Measurements from ENCODE around the gene KDM2B.
A peak's percentile ranks its signal among the peaks of the same experiment; 100 is the strongest.
"Not testable (repeated sequence)": the region's sequence is repeated elsewhere in the genome, so short reads cannot be mapped to it uniquely, and the experiment has no call there.

The KDM2B gene

GRCh38 chr12:121590476-121591143, 9.8 kb upstream of the KDM2B start:
- Histone ChIP-seq H3K4me2 (ENCODE audit: low read length, poor library complexity, severe bottlenecking) (peak overlapping the region; percentile 30), H2AFZ (ENCODE audit: low read depth, low read length) (peak overlapping the region; percentile 49), H3K27ac (ENCODE audit: low read length, poor library complexity, severe bottlenecking) (peak overlapping the region; percentile 20), H3K18ac (ENCODE audit: low read depth in 1 of 2, low read length in 2 of 2) (peak overlapping the region in 1 of 2 experiments; percentile 77), H2AK5ac (ENCODE audit: low read length, severe bottlenecking) (no peak overlapping the region), H2BK15ac (ENCODE audit: low read depth, poor library complexity, severe bottlenecking) (no peak overlapping the region), H2BK5ac (ENCODE audit: low read depth, low read length, poor library complexity, severe bottlenecking) (no peak overlapping the region), H2BK120ac (ENCODE audit: low read depth, low read length) (no peak overlapping the region), H3K9me3 (ENCODE audit: control insufficient read depth, low read length) (no peaks in the 10 kb centered on the region), H3K4me1 (ENCODE audit: control insufficient read depth, insufficient read depth, low read depth, low read length) (no peaks in the 10 kb centered on the region), H3K27me3 (ENCODE audit: control insufficient read depth in 1 of 2, insufficient read depth in 1 of 2, low read length in 2 of 2) (no peaks in the 10 kb centered on the region), H3K14ac (ENCODE audit: low read length in 2 of 2) (no peak overlapping the region), H3K23ac (ENCODE audit: low read length in 2 of 2) (no peak overlapping the region), H3K4ac (ENCODE audit: low read depth in 1 of 2, low read length in 2 of 2) (peak overlapping the region in 1 of 2 experiments; percentile 19), H4K8ac (ENCODE audit: low read length) (peak overlapping the region; percentile 4), H2BK12ac (ENCODE audit: low read length in 2 of 2) (peak overlapping the region in 1 of 2 experiments; percentile 17), H4K91ac (ENCODE audit: low read length) (no peak overlapping the region), H3K4me3 (ENCODE audit: insufficient read depth in 1 of 2, low read depth in 1 of 2, low read length in 2 of 2) (peak overlapping the region in 1 of 2 experiments; percentile 67), H3K36me3 (ENCODE audit: control insufficient read depth in 1 of 2, insufficient read depth in 2 of 2, low read depth in 1 of 2, low read length in 2 of 2) (no peaks in the 10 kb centered on the region), H3K9ac (ENCODE audit: low read length) (peak overlapping the region; percentile 92), H3K79me1 (replicated peaks; ENCODE audit: low read length, poor library complexity, severe bottlenecking) (no peaks in the 10 kb centered on the region)
- peak; percentile 71 for DNase-seq
- 18% methylated on average over 8 of the region's 10 CpGs for WGBS

GRCh38 chr12:121584885-121585284, 4.1 kb upstream of the KDM2B start:
- not testable (repeated sequence) for H2AK5ac ChIP-seq (ENCODE audit: low read length, severe bottlenecking); H3K27ac ChIP-seq (ENCODE audit: low read length, poor library complexity, severe bottlenecking); H2BK5ac ChIP-seq (ENCODE audit: low read depth, low read length, poor library complexity, severe bottlenecking); H2BK12ac ChIP-seq (ENCODE audit: low read length in 2 of 2); H3K18ac ChIP-seq (ENCODE audit: low read depth in 1 of 2, low read length in 2 of 2); H3K9ac ChIP-seq (ENCODE audit: low read length); H3K23ac ChIP-seq (ENCODE audit: low read length in 2 of 2); H2BK120ac ChIP-seq (ENCODE audit: low read depth, low read length); H3K27me3 ChIP-seq (ENCODE audit: control insufficient read depth in 1 of 2, insufficient read depth in 1 of 2, low read length in 2 of 2); H4K91ac ChIP-seq (ENCODE audit: low read length); H3K4me2 ChIP-seq (ENCODE audit: low read length, poor library complexity, severe bottlenecking); H3K36me3 ChIP-seq (ENCODE audit: control insufficient read depth in 1 of 2, insufficient read depth in 2 of 2, low read depth in 1 of 2, low read length in 2 of 2); H4K8ac ChIP-seq (ENCODE audit: low read length); H3K79me1 ChIP-seq (replicated peaks; ENCODE audit: low read length, poor library complexity, severe bottlenecking); H3K4me3 ChIP-seq (ENCODE audit: insufficient read depth in 1 of 2, low read depth in 1 of 2, low read length in 2 of 2); H2AFZ ChIP-seq (ENCODE audit: low read depth, low read length); H3K4ac ChIP-seq (ENCODE audit: low read depth in 1 of 2, low read length in 2 of 2); H3K14ac ChIP-seq (ENCODE audit: low read length in 2 of 2); DNase-seq; H3K9me3 ChIP-seq (ENCODE audit: control insufficient read depth, low read length); H2BK15ac ChIP-seq (ENCODE audit: low read depth, poor library complexity, severe bottlenecking)
- 98% methylated on average over 6 of the region's 6 CpGs for WGBS
- peaks cover 13% of the 10 kb centered on the region for H3K4me1 ChIP-seq (ENCODE audit: control insufficient read depth, insufficient read depth, low read depth, low read length)

- not testable (repeated sequence) for H3K4me2 ChIP-seq (ENCODE audit: low read length, poor library complexity, severe bottlenecking); H2BK15ac ChIP-seq (ENCODE audit: low read depth, poor library complexity, severe bottlenecking); H2BK12ac ChIP-seq (ENCODE audit: low read length in 2 of 2); H3K4me3 ChIP-seq (ENCODE audit: insufficient read depth in 1 of 2, low read depth in 1 of 2, low read length in 2 of 2); H2BK120ac ChIP-seq (ENCODE audit: low read depth, low read length); H2AK5ac ChIP-seq (ENCODE audit: low read length, severe bottlenecking); H3K79me1 ChIP-seq (replicated peaks; ENCODE audit: low read length, poor library complexity, severe bottlenecking); H4K8ac ChIP-seq (ENCODE audit: low read length); H3K27me3 ChIP-seq (ENCODE audit: control insufficient read depth in 1 of 2, insufficient read depth in 1 of 2, low read length in 2 of 2); H2BK5ac ChIP-seq (ENCODE audit: low read depth, low read length, poor library complexity, severe bottlenecking); H3K14ac ChIP-seq (ENCODE audit: low read length in 2 of 2); DNase-seq; H3K23ac ChIP-seq (ENCODE audit: low read length in 2 of 2); H3K9ac ChIP-seq (ENCODE audit: low read length); H3K9me3 ChIP-seq (ENCODE audit: control insufficient read depth, low read length); H3K27ac ChIP-seq (ENCODE audit: low read length, poor library complexity, severe bottlenecking); H3K18ac ChIP-seq (ENCODE audit: low read depth in 1 of 2, low read length in 2 of 2); H2AFZ ChIP-seq (ENCODE audit: low read depth, low read length); H4K91ac ChIP-seq (ENCODE audit: low read length); H3K36me3 ChIP-seq (ENCODE audit: control insufficient read depth in 1 of 2, insufficient read depth in 2 of 2, low read depth in 1 of 2, low read length in 2 of 2); H3K4ac ChIP-seq (ENCODE audit: low read depth in 1 of 2, low read length in 2 of 2)
- peaks cover 21% of the 10 kb centered on the region for H3K4me1 ChIP-seq (ENCODE audit: control insufficient read depth, insufficient read depth, low read depth, low read length)
- WGBS, result 100% methylated on average over 1 of the region's 2 CpGs
Observed at GRCh38 chr12:121583334-121583661, 2.5 kb upstream of the KDM2B start.

GRCh38 chr12:121582583-121583333, 1.9 kb upstream of the KDM2B start:
- H3K4me2 ChIP-seq (ENCODE audit: low read length, poor library complexity, severe bottlenecking), result no peak overlapping the region
- H4K91ac ChIP-seq (ENCODE audit: low read length), result no peak overlapping the region
- peak overlapping the region in 1 of 2 experiments; percentile 19 for H3K4ac ChIP-seq (ENCODE audit: low read depth in 1 of 2, low read length in 2 of 2)
- peak overlapping the region in 1 of 2 experiments; percentile 89 for H3K4me3 ChIP-seq (ENCODE audit: insufficient read depth in 1 of 2, low read depth in 1 of 2, low read length in 2 of 2)
- no peaks in the 10 kb centered on the region for H3K9me3 ChIP-seq (ENCODE audit: control insufficient read depth, low read length)
- no peak overlapping the region for H3K14ac ChIP-seq (ENCODE audit: low read length in 2 of 2)
- H3K23ac ChIP-seq (ENCODE audit: low read length in 2 of 2), result no peak overlapping the region
- H3K27me3 ChIP-seq (ENCODE audit: control insufficient read depth in 1 of 2, insufficient read depth in 1 of 2, low read length in 2 of 2), result no peaks in the 10 kb centered on the region
- WGBS, result 26% methylated on average over 11 of the region's 13 CpGs
- peak overlapping the region in 1 of 2 experiments; percentile 40 for H2BK12ac ChIP-seq (ENCODE audit: low read length in 2 of 2)
- peak overlapping the region; percentile 95 for H3K9ac ChIP-seq (ENCODE audit: low read length)
- no peak overlapping the region for H2BK5ac ChIP-seq (ENCODE audit: low read depth, low read length, poor library complexity, severe bottlenecking)
- H3K18ac ChIP-seq (ENCODE audit: low read depth in 1 of 2, low read length in 2 of 2), result peak overlapping the region in 1 of 2 experiments; percentile 77
- DNase-seq, result no peak
- no peak overlapping the region for H2BK120ac ChIP-seq (ENCODE audit: low read depth, low read length)
- H4K8ac ChIP-seq (ENCODE audit: low read length), result peak overlapping the region; percentile 47
- H3K36me3 ChIP-seq (ENCODE audit: control insufficient read depth in 1 of 2, insufficient read depth in 2 of 2, low read depth in 1 of 2, low read length in 2 of 2), result no peaks in the 10 kb centered on the region
- H2BK15ac ChIP-seq (ENCODE audit: low read depth, poor library complexity, severe bottlenecking), result no peak overlapping the region
- H2AK5ac ChIP-seq (ENCODE audit: low read length, severe bottlenecking), result no peak overlapping the region
- no peak overlapping the region for H3K27ac ChIP-seq (ENCODE audit: low read length, poor library complexity, severe bottlenecking)
- H2AFZ ChIP-seq (ENCODE audit: low read depth, low read length), result no peak overlapping the region
- H3K4me1 ChIP-seq (ENCODE audit: control insufficient read depth, insufficient read depth, low read depth, low read length), result peaks cover 26% of the 10 kb centered on the region
- peaks cover 7% of the 10 kb centered on the region for H3K79me1 ChIP-seq (replicated peaks; ENCODE audit: low read length, poor library complexity, severe bottlenecking)
